Measurements from ENCODE around the gene PTPN13. TPM values are rescaled to one million over a fixed set of nuclear protein-coding genes. Genes with fewer than 3 reads are reported as not detected.

The PTPN13 gene
- total RNA-seq, 1 donor, result 70.2 TPM

GRCh38 chr4:86757468-86757867, 163.4 kb downstream of the PTPN13 start:
- no peak for TF ChIP-seq CTCF (IDR thresholded peaks at IDR 0.05; ENCODE audit: extremely low read depth, low read depth, low read length)

GRCh38 chr4:86759298-86759697, 165.2 kb downstream of the PTPN13 start:
- TF ChIP-seq CTCF (IDR thresholded peaks at IDR 0.05; ENCODE audit: extremely low read depth, low read depth, low read length), result no peak
- Histone ChIP-seq H3K9me3 (ENCODE audit: low read depth, low read length) (no peaks in the 10 kb centered on the region), H3K36me3 (ENCODE audit: insufficient read depth, low read length) (peaks cover 14% of the 10 kb centered on the region), H2AFZ (ENCODE audit: low read length) (no peak overlapping the region), H3K27me3 (ENCODE audit: insufficient read depth, low read length) (no peaks in the 10 kb centered on the region), H3K4me1 (ENCODE audit: insufficient read depth, low read length) (no peaks in the 10 kb centered on the region), H3K4me2 (ENCODE audit: insufficient read depth, low read length) (no peak overlapping the region), H3K79me2 (ENCODE audit: insufficient read depth, low read length) (no peaks in the 10 kb centered on the region), H4K20me1 (ENCODE audit: insufficient read depth, low read length) (no peaks in the 10 kb centered on the region), H3K27ac (ENCODE audit: low read depth, low read length) (no peak overlapping the region), H3K4me3 (ENCODE audit: insufficient read depth, low read length) (no peak overlapping the region)
- DNase-seq (ENCODE audit: insufficient read length, low spot score, missing footprints), result no peak

More at GRCh38 chr4:86757468-86757867, 163.4 kb downstream of the PTPN13 start:
- no peaks in the 10 kb centered on the region for H3K27me3 ChIP-seq (ENCODE audit: insufficient read depth, low read length)
- no peaks in the 10 kb centered on the region for H3K9me3 ChIP-seq (ENCODE audit: low read depth, low read length)
- H3K27ac ChIP-seq (ENCODE audit: low read depth, low read length), result no peak overlapping the region
- H3K79me2 ChIP-seq (ENCODE audit: insufficient read depth, low read length), result no peaks in the 10 kb centered on the region
- no peak for DNase-seq (ENCODE audit: insufficient read length, low spot score, missing footprints)
- H3K4me1 ChIP-seq (ENCODE audit: insufficient read depth, low read length), result no peaks in the 10 kb centered on the region
- no peak overlapping the region for H3K4me2 ChIP-seq (ENCODE audit: insufficient read depth, low read length)
- H3K36me3 ChIP-seq (ENCODE audit: insufficient read depth, low read length), result peaks cover 9% of the 10 kb centered on the region
- H2AFZ ChIP-seq (ENCODE audit: low read length), result no peak overlapping the region
- no peak overlapping the region for H3K4me3 ChIP-seq (ENCODE audit: insufficient read depth, low read length)
- no peaks in the 10 kb centered on the region for H4K20me1 ChIP-seq (ENCODE audit: insufficient read depth, low read length)

GRCh38 chr4:86762649-86763048, 168.5 kb downstream of the PTPN13 start:
- no peak for DNase-seq (ENCODE audit: insufficient read length, low spot score, missing footprints)

GRCh38 chr4:86769794-86770193, 175.7 kb downstream of the PTPN13 start:
- H3K36me3 ChIP-seq (ENCODE audit: insufficient read depth, low read length), result peaks cover 25% of the 10 kb centered on the region
- no peaks in the 10 kb centered on the region for H4K20me1 ChIP-seq (ENCODE audit: insufficient read depth, low read length)
- no peak overlapping the region for H3K4me2 ChIP-seq (ENCODE audit: insufficient read depth, low read length)
- no peak overlapping the region for H3K27ac ChIP-seq (ENCODE audit: low read depth, low read length)
- H2AFZ ChIP-seq (ENCODE audit: low read length), result no peak overlapping the region
- no peaks in the 10 kb centered on the region for H3K4me1 ChIP-seq (ENCODE audit: insufficient read depth, low read length)
- no peak for DNase-seq (ENCODE audit: insufficient read length, low spot score, missing footprints)
- TF ChIP-seq CTCF (IDR thresholded peaks at IDR 0.05; ENCODE audit: extremely low read depth, low read depth, low read length), result no peak
- H3K4me3 ChIP-seq (ENCODE audit: insufficient read depth, low read length), result no peak overlapping the region
- H3K79me2 ChIP-seq (ENCODE audit: insufficient read depth, low read length), result no peaks in the 10 kb centered on the region
- H3K9me3 ChIP-seq (ENCODE audit: low read depth, low read length), result no peaks in the 10 kb centered on the region
- no peaks in the 10 kb centered on the region for H3K27me3 ChIP-seq (ENCODE audit: insufficient read depth, low read length)

More at GRCh38 chr4:86762649-86763048, 168.5 kb downstream of the PTPN13 start:
- no peaks in the 10 kb centered on the region for H4K20me1 ChIP-seq (ENCODE audit: insufficient read depth, low read length)
- no peaks in the 10 kb centered on the region for H3K79me2 ChIP-seq (ENCODE audit: insufficient read depth, low read length)
- H2AFZ ChIP-seq (ENCODE audit: low read length), result no peak overlapping the region
- H3K4me3 ChIP-seq (ENCODE audit: insufficient read depth, low read length), result no peak overlapping the region
- H3K4me2 ChIP-seq (ENCODE audit: insufficient read depth, low read length), result no peak overlapping the region
- H3K27me3 ChIP-seq (ENCODE audit: insufficient read depth, low read length), result no peaks in the 10 kb centered on the region
- H3K9me3 ChIP-seq (ENCODE audit: low read depth, low read length), result no peaks in the 10 kb centered on the region
- no peak overlapping the region for H3K27ac ChIP-seq (ENCODE audit: low read depth, low read length)
- no peaks in the 10 kb centered on the region for H3K4me1 ChIP-seq (ENCODE audit: insufficient read depth, low read length)
- H3K36me3 ChIP-seq (ENCODE audit: insufficient read depth, low read length), result peaks cover 20% of the 10 kb centered on the region
- no peak for TF ChIP-seq CTCF (IDR thresholded peaks at IDR 0.05; ENCODE audit: extremely low read depth, low read depth, low read length)

Measured in osteoblast (primary cell).